ENCODE measurements around the gene HAGHL.

DNA sequence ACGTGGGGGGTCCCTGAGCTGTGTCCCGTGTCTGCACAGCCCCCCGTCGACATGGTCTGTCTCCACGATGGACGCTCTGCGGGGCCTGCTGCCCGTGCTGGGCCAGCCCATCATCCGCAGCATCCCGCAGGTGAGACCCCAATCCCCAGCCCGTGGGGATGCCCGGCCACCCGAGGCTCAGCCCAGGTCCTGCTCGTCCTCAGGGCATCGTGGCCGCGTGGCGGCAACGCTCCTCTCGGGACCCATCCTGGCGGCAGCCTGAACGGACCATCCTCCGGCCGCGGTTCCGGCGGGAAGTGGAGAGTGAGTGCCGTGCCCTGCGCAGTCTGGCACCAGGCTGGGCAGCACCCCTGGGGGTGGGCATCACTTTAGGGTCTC lies 38.6 kb downstream of the HAGHL start:
- TF ChIP-seq, protein P1, sequence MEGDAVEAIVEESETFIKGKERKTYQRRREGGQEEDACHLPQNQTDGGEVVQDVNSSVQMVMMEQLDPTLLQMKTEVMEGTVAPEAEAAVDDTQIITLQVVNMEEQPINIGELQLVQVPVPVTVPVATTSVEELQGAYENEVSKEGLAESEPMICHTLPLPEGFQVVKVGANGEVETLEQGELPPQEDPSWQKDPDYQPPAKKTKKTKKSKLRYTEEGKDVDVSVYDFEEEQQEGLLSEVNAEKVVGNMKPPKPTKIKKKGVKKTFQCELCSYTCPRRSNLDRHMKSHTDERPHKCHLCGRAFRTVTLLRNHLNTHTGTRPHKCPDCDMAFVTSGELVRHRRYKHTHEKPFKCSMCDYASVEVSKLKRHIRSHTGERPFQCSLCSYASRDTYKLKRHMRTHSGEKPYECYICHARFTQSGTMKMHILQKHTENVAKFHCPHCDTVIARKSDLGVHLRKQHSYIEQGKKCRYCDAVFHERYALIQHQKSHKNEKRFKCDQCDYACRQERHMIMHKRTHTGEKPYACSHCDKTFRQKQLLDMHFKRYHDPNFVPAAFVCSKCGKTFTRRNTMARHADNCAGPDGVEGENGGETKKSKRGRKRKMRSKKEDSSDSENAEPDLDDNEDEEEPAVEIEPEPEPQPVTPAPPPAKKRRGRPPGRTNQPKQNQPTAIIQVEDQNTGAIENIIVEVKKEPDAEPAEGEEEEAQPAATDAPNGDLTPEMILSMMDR (IDR thresholded peaks at IDR 0.05) = no peak
- TF ChIP-seq POLR2A (IDR thresholded peaks at IDR 0.05) = no peak
